Measurements from ENCODE around the gene ZNF474.

GRCh38 chr5:122145906-122146305 is 16.6 kb downstream of the ZNF474 start:
- no peak for TF ChIP-seq CTCF (IDR thresholded peaks at IDR 0.05 in 4 of 5, conservative IDR thresholded peaks at IDR 0.05 in 1 of 5)
- TF ChIP-seq POLR2A (IDR thresholded peaks at IDR 0.05): no peak
